Endothelial cell of umbilical vein (primary cell): Measurements from ENCODE around the gene SLTM. TPM values are rescaled to one million over a fixed set of nuclear protein-coding genes. Genes with fewer than 3 reads are reported as not detected.

Experiments
- BruUV-seq: library from RNA; stranded (reverse); fragments of 400-500 nt; replicated peaks from 2 replicates; lab custom pipeline; 2021; lab: Mats Ljungman, UMichigan
- CTCF ChIA-PET: fragments of 300-600, 350-600 bp; sonication (Branson Sonifier 250); formaldehyde crosslinking; loops from one replicate; lab custom pipeline; 2021; ENCODE audit warnings: antibody characterized with exemption, inconsistent platforms; lab: Charles Lee
- POLR2A ChIA-PET: fragments of 300-600, 350-600 bp; sonication (Branson Sonifier 250); formaldehyde crosslinking; loops from one replicate; lab custom pipeline; 2021; ENCODE audit warnings: antibody characterized with exemption, inconsistent platforms; lab: Charles Lee
- DNase-seq: peaks from one replicate; pipeline ENCODE4 v3.0.0-alpha.2; 2011; ENCODE audit warnings: low read depth, low spot score
- FAIRE-seq: peaks from 2 replicates; lab custom pipeline; 2011; peaks lifted over from hg19 to GRCh38; lab: Jason Lieb, UNC
- H2AFZ ChIP-seq: 2 replicates; pipeline ENCODE4 v1.6.0; 2012; ENCODE audit warnings: low read depth, low read length, control low read depth, inconsistent platforms
- H3K27ac ChIP-seq: 2 replicates; pipeline ENCODE4 v1.5.1; 2011; ENCODE audit warnings: low read depth, mild to moderate bottlenecking, control low read depth, low read length, moderate library complexity; ENCODE audit not compliant: insufficient read depth
- H3K27me3 ChIP-seq, 2 experiments: 2 replicates each; pipeline versions ENCODE4 v1.6.0 to v1.6.1; 2011; ENCODE audit warnings: low read length in 2 of 2, mixed read lengths in 1 of 2; ENCODE audit not compliant: control insufficient read depth in 2 of 2, insufficient read depth in 2 of 2
- H3K36me3 ChIP-seq, 2 experiments: 2 replicates in 1 of 2; 3 replicates in 1 of 2; pipeline ENCODE4 v1.5.1; 2011; ENCODE audit warnings: low read length in 2 of 2, mild to moderate bottlenecking in 1 of 2, moderate library complexity in 1 of 2; ENCODE audit not compliant: control insufficient read depth in 2 of 2, insufficient read depth in 2 of 2; ENCODE audit errors: extremely low read depth in 1 of 2
- H3K4me1 ChIP-seq: 3 replicates; pipeline ENCODE4 v1.5.1; 2011; ENCODE audit warnings: mild to moderate bottlenecking, low read length; ENCODE audit not compliant: control insufficient read depth, insufficient read depth; ENCODE audit errors: extremely low read depth
- H3K4me2 ChIP-seq: 2 replicates; pipeline ENCODE4 v1.6.1; 2011; ENCODE audit warnings: low read length, control low read depth, mixed read lengths; ENCODE audit not compliant: insufficient read depth
- H3K4me3 ChIP-seq, 3 experiments: fragments of 200-600 bp in 1 of 3; sonication (generic), shearing (Covaris generic) in 1 of 3; replicated peaks in 1 of 3; 2 replicates each; pipeline ENCODE4 v1.5.1; 2011 to 2016; ENCODE audit warnings: control low read depth in 3 of 3, low read length in 3 of 3, mild to moderate bottlenecking in 2 of 3, inconsistent platforms in 1 of 3, low read depth in 1 of 3, moderate library complexity in 1 of 3; ENCODE audit not compliant: insufficient read depth in 1 of 3
- H3K79me2 ChIP-seq: 2 replicates; pipeline ENCODE4 v1.6.0; 2012; ENCODE audit warnings: low read length, inconsistent platforms; ENCODE audit not compliant: control insufficient read depth, insufficient read depth
- H3K9ac ChIP-seq: replicated peaks from 2 replicates; pipeline ENCODE3; 2011; ENCODE audit warnings: low read length, control low read depth; ENCODE audit not compliant: insufficient read depth; ENCODE audit errors: extremely low read depth
- H3K9me1 ChIP-seq: replicated peaks from 3 replicates; pipeline ENCODE4 v1.6.0; 2011; ENCODE audit warnings: mild to moderate bottlenecking, low read length; ENCODE audit not compliant: control insufficient read depth, insufficient read depth; ENCODE audit errors: extremely low read depth
- H3K9me3 ChIP-seq: replicated peaks from 2 replicates; pipeline ENCODE4 v1.5.1; 2012; ENCODE audit warnings: low read length, inconsistent platforms; ENCODE audit not compliant: control insufficient read depth, insufficient read depth
- H4K20me1 ChIP-seq: replicated peaks from 2 replicates; pipeline ENCODE3; 2011; ENCODE audit warnings: mild to moderate bottlenecking, low read length; ENCODE audit not compliant: control insufficient read depth, insufficient read depth; ENCODE audit errors: extremely low read depth
- CTCF ChIP-seq, 2 donors: IDR thresholded peaks; 1 replicate in 1 of 2; 2 replicates in 1 of 2; pipeline ENCODE4 v1.5.1; 2011; ENCODE audit warnings: low read length in 2 of 2, mild to moderate bottlenecking in 2 of 2, moderate library complexity in 2 of 2, control low read depth in 1 of 2, inconsistent platforms in 1 of 2, low read depth in 1 of 2; ENCODE audit not compliant: insufficient read depth in 1 of 2; ENCODE audit errors: extremely low read depth in 1 of 2
- EZH2 ChIP-seq: IDR thresholded peaks from 2 replicates; pipeline ENCODE4 v1.6.1; 2012; ENCODE audit warnings: borderline replicate concordance, low read depth, mild to moderate bottlenecking, moderate library complexity, low read length, inconsistent platforms; ENCODE audit not compliant: severe bottlenecking
- FOS ChIP-seq: IDR thresholded peaks from 2 replicates; pipeline ENCODE4 v1.6.1; 2011; ENCODE audit warnings: mild to moderate bottlenecking, low read length, moderate library complexity, borderline replicate concordance; ENCODE audit not compliant: insufficient read depth
- GATA2 ChIP-seq: IDR thresholded peaks from 2 replicates; pipeline ENCODE4 v1.7.0; 2011; ENCODE audit warnings: low read depth, mild to moderate bottlenecking, moderate library complexity, mixed read lengths, low read length; ENCODE audit not compliant: insufficient read length, insufficient read depth
- JUN ChIP-seq: IDR thresholded peaks from 2 replicates; pipeline ENCODE4 v1.6.1; 2011; ENCODE audit warnings: borderline replicate concordance, low read depth; ENCODE audit not compliant: insufficient read length, insufficient read depth
- MAX ChIP-seq: IDR thresholded peaks from 2 replicates; pipeline ENCODE4 v1.6.1; 2011; ENCODE audit not compliant: insufficient read depth, insufficient read length
- MYC ChIP-seq: IDR thresholded peaks from one replicate; pipeline ENCODE4 v1.6.1; 2011; ENCODE audit warnings: mild to moderate bottlenecking, low read depth, low read length
- POLR2A ChIP-seq: IDR thresholded peaks from 2 replicates; pipeline ENCODE4 v1.6.1; 2012; ENCODE audit warnings: low read depth, mild to moderate bottlenecking, control low read depth, low read length
- POLR2AphosphoS5 ChIP-seq: IDR thresholded peaks from 2 replicates; pipeline ENCODE4 v1.6.1; 2012; ENCODE audit warnings: low read depth, mild to moderate bottlenecking, control low read depth, low read length, moderate library complexity; ENCODE audit not compliant: insufficient read depth
- dilution Hi-C: fragments of 300-500 bp; cut with MboI; formaldehyde crosslinking; loops from one replicate; pipeline ENCODE4 v1.15.0; 2019; ENCODE audit warnings: low sequenced_read_pairs; ENCODE audit not compliant: extremely low pct_ligation_motif_present
- intact Hi-C: fragments of 100-400 bp; cut with micrococcal nuclease; formaldehyde crosslinking; loops from one replicate; pipeline ENCODE4 v1.10.0; 2022
- polyA plus RNA-seq, 4 experiments: library from polyadenylated mRNA; depleted of rRNA in 3 of 4; stranded (reverse) in 3 of 4; unstranded in 1 of 4; fragments of >200 nt; gene quantifications; 2 replicates each; pipeline versions ENCODE4 v1.2.1 to v1.2.3, GENCODE V29; 2011 to 2012; ENCODE audit warnings: missing spikeins in 1 of 4
- total RNA-seq: library from RNA; stranded (reverse); gene quantifications from 2 replicates; pipeline ENCODE4 v1.2.3, GENCODE V29; 2021

The SLTM gene
- total and polyA plus RNA-seq, 2 donors (not counting 3 experiments of a cell fraction or from before 2014, with no cell fraction given), result 28.1 to 93.0 TPM

GRCh38 chr15:58870451-58870850 lies 63.0 kb downstream of the SLTM start:
- intact Hi-C loops (no loop called here), dilution Hi-C loops (no loop called here)
- H3K79me2 ChIP-seq, result no peaks in the 10 kb centered on the region
- no peaks in the 10 kb centered on the region for H3K9me3 ChIP-seq
- H3K4me3 ChIP-seq, result no peak overlapping the region
- no peaks in the 10 kb centered on the region for H3K9me1 ChIP-seq
- BruUV-seq, result no TSS peak
- no peaks in the 10 kb centered on the region for H3K27me3 ChIP-seq
- H3K27ac ChIP-seq, result no peak overlapping the region
- CTCF ChIA-PET, result no interaction called here
- DNase-seq (no peak), FAIRE-seq (no peak)
- POLR2A ChIA-PET, result no interaction called here
- H3K4me2 ChIP-seq, result no peak overlapping the region
- TF ChIP-seq GATA2, result no peak
- TF ChIP-seq MYC, result no peak
- no peak for TF ChIP-seq EZH2
- TF ChIP-seq POLR2AphosphoS5, result no peak
- TF ChIP-seq MAX, result no peak
- TF ChIP-seq JUN, result no peak
- no peak for TF ChIP-seq POLR2A
- TF ChIP-seq FOS, result no peak
- TF ChIP-seq CTCF (IDR thresholded peaks at IDR 0.05; ENCODE audit: extremely low read depth in 1 of 2, insufficient read depth in 1 of 2, low read depth in 1 of 2, low read length in 2 of 2), result no peak
- H4K20me1 ChIP-seq, result no peaks in the 10 kb centered on the region
- no peak overlapping the region for H2AFZ ChIP-seq
- no peak overlapping the region for H3K9ac ChIP-seq
- H3K4me1 ChIP-seq, result no peaks in the 10 kb centered on the region
- H3K36me3 ChIP-seq, result no peaks in the 10 kb centered on the region
